ENCODE data around the gene NGLY1. TPM values are rescaled to one million over a fixed set of nuclear protein-coding genes. Genes with fewer than 3 reads are reported as not detected.

NGLY1 gene
- total RNA-seq, 1 donor from 2014 or later = 28.0 TPM

DNA sequence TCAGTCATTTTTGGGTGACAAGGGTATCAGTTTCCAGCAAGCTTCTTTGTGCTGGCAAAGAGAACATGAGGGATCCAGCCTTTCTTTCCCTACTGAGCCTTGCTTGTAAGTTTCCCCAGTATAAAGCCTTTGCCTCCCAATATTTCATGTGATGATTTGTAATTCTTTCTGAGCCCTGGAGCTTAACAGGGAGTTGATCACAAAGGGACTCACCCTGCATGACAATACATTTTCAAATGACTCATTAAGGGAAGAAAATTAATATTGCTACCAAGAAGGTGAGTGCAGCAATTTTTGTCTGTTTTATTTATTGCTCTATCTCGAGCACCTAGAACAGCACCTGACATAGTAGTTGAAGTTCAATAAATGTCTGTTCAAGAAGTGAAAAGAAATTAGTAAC, 34.4 kb upstream of the NGLY1 start:
- no peaks in the 10 kb centered on the region for H3K36me3 Mint-ChIP-seq (ENCODE audit: unreplicated experiment)
- no peak overlapping the region for H3K27ac Mint-ChIP-seq (ENCODE audit: unreplicated experiment)
- H3K4me3 Mint-ChIP-seq (ENCODE audit: unreplicated experiment) = no peak overlapping the region
- TF ChIP-seq, protein P1, sequence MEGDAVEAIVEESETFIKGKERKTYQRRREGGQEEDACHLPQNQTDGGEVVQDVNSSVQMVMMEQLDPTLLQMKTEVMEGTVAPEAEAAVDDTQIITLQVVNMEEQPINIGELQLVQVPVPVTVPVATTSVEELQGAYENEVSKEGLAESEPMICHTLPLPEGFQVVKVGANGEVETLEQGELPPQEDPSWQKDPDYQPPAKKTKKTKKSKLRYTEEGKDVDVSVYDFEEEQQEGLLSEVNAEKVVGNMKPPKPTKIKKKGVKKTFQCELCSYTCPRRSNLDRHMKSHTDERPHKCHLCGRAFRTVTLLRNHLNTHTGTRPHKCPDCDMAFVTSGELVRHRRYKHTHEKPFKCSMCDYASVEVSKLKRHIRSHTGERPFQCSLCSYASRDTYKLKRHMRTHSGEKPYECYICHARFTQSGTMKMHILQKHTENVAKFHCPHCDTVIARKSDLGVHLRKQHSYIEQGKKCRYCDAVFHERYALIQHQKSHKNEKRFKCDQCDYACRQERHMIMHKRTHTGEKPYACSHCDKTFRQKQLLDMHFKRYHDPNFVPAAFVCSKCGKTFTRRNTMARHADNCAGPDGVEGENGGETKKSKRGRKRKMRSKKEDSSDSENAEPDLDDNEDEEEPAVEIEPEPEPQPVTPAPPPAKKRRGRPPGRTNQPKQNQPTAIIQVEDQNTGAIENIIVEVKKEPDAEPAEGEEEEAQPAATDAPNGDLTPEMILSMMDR (IDR thresholded peaks at IDR 0.05; ENCODE audit: partially characterized antibody, unreplicated experiment) = no peak
- no peaks in the 10 kb centered on the region for H3K27me3 Mint-ChIP-seq (ENCODE audit: unreplicated experiment)
- H3K9me3 Mint-ChIP-seq (ENCODE audit: unreplicated experiment) = no peaks in the 10 kb centered on the region
- no peaks in the 10 kb centered on the region for H3K4me1 Mint-ChIP-seq (ENCODE audit: low read depth, unreplicated experiment)
- no peak for DNase-seq

DNA sequence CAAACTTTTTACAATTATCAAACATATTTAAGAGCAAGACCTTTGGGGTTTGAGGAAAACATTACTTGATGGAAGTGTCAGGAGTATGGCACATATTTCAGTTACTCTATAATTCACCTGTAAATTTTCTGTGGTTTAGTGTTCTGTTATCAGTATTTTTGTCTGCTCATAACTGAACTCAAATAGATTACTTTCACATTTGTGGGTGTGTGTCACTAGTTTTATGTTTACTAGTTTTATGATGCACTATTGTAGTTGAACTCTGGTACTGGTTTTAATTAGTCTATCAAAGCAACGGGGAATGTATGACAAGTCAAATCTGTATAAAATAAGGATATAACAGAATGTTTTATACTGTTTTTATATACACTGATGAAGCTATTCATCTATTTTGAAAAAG, 33.9 kb upstream of the NGLY1 start:
- no peaks in the 10 kb centered on the region for H3K4me1 Mint-ChIP-seq (ENCODE audit: low read depth, unreplicated experiment)
- no peak overlapping the region for H3K27ac Mint-ChIP-seq (ENCODE audit: unreplicated experiment)
- H3K9me3 Mint-ChIP-seq (ENCODE audit: unreplicated experiment) = no peaks in the 10 kb centered on the region

DNA sequence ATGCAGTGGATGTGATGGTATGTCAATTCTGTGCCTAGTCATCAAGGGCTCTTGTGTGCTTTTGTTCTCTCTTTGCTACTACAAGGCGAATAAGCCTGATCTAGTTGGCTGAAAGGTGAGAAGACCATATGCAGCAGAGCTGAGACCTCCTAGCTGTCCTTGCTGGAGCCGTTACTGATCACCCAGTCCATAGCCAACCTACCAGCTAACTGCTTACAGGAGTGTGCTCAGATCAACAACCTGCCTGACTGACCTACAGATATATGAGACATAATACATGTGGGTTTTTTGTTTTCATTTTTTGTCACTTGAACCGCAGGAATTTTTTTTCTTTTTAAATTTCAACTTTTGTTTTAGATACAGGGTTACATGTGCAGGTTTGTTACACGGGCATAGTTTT, 29.4 kb upstream of the NGLY1 start:
- TF ChIP-seq, protein P1 (IDR thresholded peaks at IDR 0.05; ENCODE audit: partially characterized antibody, unreplicated experiment) = no peak

More for the DNA sequence above, 33.9 kb upstream of the NGLY1 start:
- TF ChIP-seq, protein P1 (IDR thresholded peaks at IDR 0.05; ENCODE audit: partially characterized antibody, unreplicated experiment) = no peak
- DNase-seq = no peak
- H3K36me3 Mint-ChIP-seq (ENCODE audit: unreplicated experiment) = no peaks in the 10 kb centered on the region
- H3K27me3 Mint-ChIP-seq (ENCODE audit: unreplicated experiment) = no peaks in the 10 kb centered on the region
- no peak overlapping the region for H3K4me3 Mint-ChIP-seq (ENCODE audit: unreplicated experiment)

DNA sequence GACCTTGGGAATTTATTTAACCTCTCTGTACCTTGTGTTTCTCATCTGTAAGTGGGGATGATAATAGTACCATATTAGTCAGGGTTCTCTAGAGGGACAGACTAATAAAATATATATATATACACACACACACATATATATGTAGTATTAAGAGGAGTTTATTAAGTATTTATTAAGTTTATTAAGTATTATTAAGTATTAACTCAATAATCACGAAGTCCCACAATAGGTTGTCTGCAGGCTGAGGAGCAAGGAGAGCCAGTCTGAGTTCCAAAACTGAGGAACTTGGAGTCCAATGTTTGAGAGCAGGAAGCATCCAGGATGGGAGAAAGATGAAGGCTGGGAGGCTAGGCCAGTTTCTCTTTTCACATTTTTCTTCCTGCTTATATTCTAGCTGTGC, 21.4 kb upstream of the NGLY1 start:
- no peaks in the 10 kb centered on the region for H3K36me3 Mint-ChIP-seq (ENCODE audit: unreplicated experiment)
- no peak for DNase-seq
- no peaks in the 10 kb centered on the region for H3K9me3 Mint-ChIP-seq (ENCODE audit: unreplicated experiment)
- H3K27me3 Mint-ChIP-seq (ENCODE audit: unreplicated experiment) = no peaks in the 10 kb centered on the region
- H3K27ac Mint-ChIP-seq (ENCODE audit: unreplicated experiment) = no peak overlapping the region
- H3K4me3 Mint-ChIP-seq (ENCODE audit: unreplicated experiment) = no peak overlapping the region
- H3K4me1 Mint-ChIP-seq (ENCODE audit: low read depth, unreplicated experiment) = peaks cover 3% of the 10 kb centered on the region
- TF ChIP-seq, protein P1 (IDR thresholded peaks at IDR 0.05; ENCODE audit: partially characterized antibody, unreplicated experiment) = no peak

More for the DNA sequence above, 29.4 kb upstream of the NGLY1 start:
- no peak overlapping the region for H3K4me3 Mint-ChIP-seq (ENCODE audit: unreplicated experiment)
- H3K27me3 Mint-ChIP-seq (ENCODE audit: unreplicated experiment) = no peaks in the 10 kb centered on the region
- H3K9me3 Mint-ChIP-seq (ENCODE audit: unreplicated experiment) = no peaks in the 10 kb centered on the region
- no peak overlapping the region for H3K27ac Mint-ChIP-seq (ENCODE audit: unreplicated experiment)
- DNase-seq = no peak
- no peaks in the 10 kb centered on the region for H3K36me3 Mint-ChIP-seq (ENCODE audit: unreplicated experiment)
- no peaks in the 10 kb centered on the region for H3K4me1 Mint-ChIP-seq (ENCODE audit: low read depth, unreplicated experiment)

DNA sequence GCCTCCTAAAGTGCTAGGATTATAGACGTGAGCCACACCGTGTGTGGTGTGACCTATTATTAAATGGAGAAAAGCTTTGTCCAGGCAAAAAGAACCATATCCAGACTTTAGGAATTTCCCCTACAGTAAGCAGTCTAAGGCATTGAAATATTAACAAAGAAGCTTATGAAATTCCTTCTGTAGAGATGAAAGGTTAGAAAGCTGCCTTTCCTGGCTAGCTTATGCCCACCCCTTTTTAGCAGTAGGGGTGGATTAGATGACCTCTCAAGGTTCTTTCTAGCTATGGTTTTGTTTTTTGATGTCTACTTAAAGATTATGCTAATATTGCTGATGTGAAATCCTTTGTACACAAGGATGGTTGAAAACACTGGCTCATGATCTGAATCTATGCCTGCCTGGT, 20.6 kb upstream of the NGLY1 start:
- Mint-ChIP-seq H3K4me3 (ENCODE audit: unreplicated experiment) (no peak overlapping the region), H3K27me3 (ENCODE audit: unreplicated experiment) (no peaks in the 10 kb centered on the region), H3K36me3 (ENCODE audit: unreplicated experiment) (no peaks in the 10 kb centered on the region), H3K27ac (ENCODE audit: unreplicated experiment) (no peak overlapping the region), H3K9me3 (ENCODE audit: unreplicated experiment) (no peaks in the 10 kb centered on the region), H3K4me1 (ENCODE audit: low read depth, unreplicated experiment) (peaks cover 3% of the 10 kb centered on the region)
- no peak for DNase-seq
- TF ChIP-seq, protein P1 (IDR thresholded peaks at IDR 0.05; ENCODE audit: partially characterized antibody, unreplicated experiment) = no peak
